KMS-11 (cell line): ENCODE data around the gene AKR7A2.

Experiments
- H2AFZ ChIP-seq: fragments of 200-600 bp; sonication (generic); 2 replicates; pipeline ENCODE4 v1.6.1; 2016; ENCODE audit warnings: antibody characterized with exemption, mixed run types, low read depth
- H3K27ac ChIP-seq: fragments of 200-600 bp; sonication (generic); 2 replicates; pipeline ENCODE4 v1.6.1; 2016; ENCODE audit warnings: mild to moderate bottlenecking, mixed run types
- H3K27me3 ChIP-seq: fragments of 200-600 bp; sonication (generic); 2 replicates; pipeline ENCODE4 v1.6.1; 2017; ENCODE audit warnings: mild to moderate bottlenecking, low read depth, mixed run types, moderate library complexity; ENCODE audit not compliant: insufficient read depth
- H3K36me3 ChIP-seq: fragments of 200-600 bp; sonication (generic); 2 replicates; pipeline ENCODE4 v1.6.1; 2017; ENCODE audit warnings: mild to moderate bottlenecking, mixed run types; ENCODE audit not compliant: insufficient read depth
- H3K4me1 ChIP-seq: fragments of 200-600 bp; sonication (generic); 2 replicates; pipeline ENCODE4 v1.6.1; 2016; ENCODE audit warnings: mild to moderate bottlenecking, low read depth, mixed run types; ENCODE audit not compliant: poor library complexity, severe bottlenecking
- H3K4me2 ChIP-seq: fragments of 200-600 bp; sonication (generic); 2 replicates; pipeline ENCODE4 v1.7.0; 2016; ENCODE audit warnings: mild to moderate bottlenecking, mixed run types
- H3K4me3 ChIP-seq: fragments of 200-600 bp; sonication (generic); IDR thresholded peaks from 2 replicates; pipeline ENCODE4 v1.6.1; 2017; ENCODE audit warnings: low read depth, low read length, mixed read lengths; ENCODE audit not compliant: insufficient read depth
- H3K79me2 ChIP-seq: fragments of 200-600 bp; sonication (generic); 2 replicates; pipeline ENCODE4 v1.6.1; 2016; ENCODE audit warnings: low read depth, mixed run types; ENCODE audit not compliant: insufficient read depth
- H3K9ac ChIP-seq: fragments of 200-600 bp; sonication (generic); 2 replicates; pipeline ENCODE4 v1.6.1; 2016; ENCODE audit warnings: mild to moderate bottlenecking, mixed run types
- H4K20me1 ChIP-seq: fragments of 200-600 bp; sonication (generic); 2 replicates; pipeline ENCODE4 v1.6.1; 2016; ENCODE audit warnings: mild to moderate bottlenecking, mixed run types; ENCODE audit not compliant: insufficient read depth
- CTCF ChIP-seq: fragments of 200-600 bp; sonication (generic); conservative IDR thresholded peaks from 2 replicates; pipeline ENCODE4 v1.6.1; 2017; ENCODE audit warnings: low read depth, mild to moderate bottlenecking, antibody characterized with exemption, low read length, moderate library complexity, mixed read lengths

The AKR7A2 gene

GRCh38 chr1:19354531-19354981, 42.6 kb upstream of the AKR7A2 start:
- Histone ChIP-seq H2AFZ (no peak overlapping the region), H3K27ac (no peak overlapping the region), H3K4me1 (no peaks in the 10 kb centered on the region), H3K36me3 (no peaks in the 10 kb centered on the region), H4K20me1 (no peaks in the 10 kb centered on the region), H3K4me3 (no peak overlapping the region), H3K27me3 (no peaks in the 10 kb centered on the region), H3K9ac (no peak overlapping the region), H3K79me2 (no peaks in the 10 kb centered on the region), H3K4me2 (no peak overlapping the region)
- TF ChIP-seq CTCF: no peak

GRCh38 chr1:19353596-19353995, 41.7 kb upstream of the AKR7A2 start:
- Histone ChIP-seq H3K36me3 (no peaks in the 10 kb centered on the region), H3K27me3 (no peaks in the 10 kb centered on the region), H3K27ac (no peak overlapping the region), H2AFZ (no peak overlapping the region), H3K4me3 (no peak overlapping the region), H3K9ac (no peak overlapping the region), H3K79me2 (no peaks in the 10 kb centered on the region), H3K4me1 (no peaks in the 10 kb centered on the region), H4K20me1 (no peaks in the 10 kb centered on the region), H3K4me2 (no peak overlapping the region)
- no peak for TF ChIP-seq CTCF

- Histone ChIP-seq H4K20me1 (no peaks in the 10 kb centered on the region), H3K36me3 (no peaks in the 10 kb centered on the region), H3K4me1 (peaks cover 5% of the 10 kb centered on the region), H3K4me2 (no peak overlapping the region), H3K27ac (no peak overlapping the region), H3K4me3 (no peak overlapping the region), H2AFZ (no peak overlapping the region), H3K27me3 (no peaks in the 10 kb centered on the region), H3K79me2 (no peaks in the 10 kb centered on the region), H3K9ac (no peak overlapping the region)
- no peak for TF ChIP-seq CTCF
Measured at GRCh38 chr1:19352839-19353238, 40.9 kb upstream of the AKR7A2 start.

GRCh38 chr1:19351873-19352272, 39.9 kb upstream of the AKR7A2 start:
- TF ChIP-seq CTCF: no peak
- H3K79me2 ChIP-seq: no peaks in the 10 kb centered on the region

More at GRCh38 chr1:19351873-19352272, 39.9 kb upstream of the AKR7A2 start:
- Histone ChIP-seq H3K4me3 (no peak overlapping the region), H3K4me2 (no peak overlapping the region), H3K27ac (no peak overlapping the region), H3K27me3 (no peaks in the 10 kb centered on the region), H3K36me3 (no peaks in the 10 kb centered on the region), H3K4me1 (peaks cover 5% of the 10 kb centered on the region), H3K9ac (no peak overlapping the region), H2AFZ (no peak overlapping the region), H4K20me1 (no peaks in the 10 kb centered on the region)
